ENCODE results near the gene NGRN.

DNA sequence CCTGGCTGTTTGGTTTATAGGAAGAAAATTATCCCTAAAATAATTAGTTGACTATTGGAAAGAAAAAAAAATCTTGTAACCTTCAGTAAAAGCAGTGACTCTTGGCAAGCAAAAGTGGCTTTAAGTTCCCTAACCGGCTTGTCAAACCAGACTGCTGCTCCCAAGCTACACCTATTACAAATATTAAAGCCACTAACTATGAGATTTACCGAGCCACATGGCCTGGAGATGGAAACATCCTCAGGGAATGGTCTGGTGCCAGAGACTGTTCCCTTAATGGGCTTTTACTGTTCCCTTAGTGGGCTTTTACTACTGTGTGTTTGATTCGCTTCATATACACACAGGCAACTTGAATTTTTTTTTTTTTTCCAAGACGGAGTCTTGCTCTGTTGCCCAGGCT, 50.7 kb downstream of the NGRN start:
- TF ChIP-seq, protein P1, sequence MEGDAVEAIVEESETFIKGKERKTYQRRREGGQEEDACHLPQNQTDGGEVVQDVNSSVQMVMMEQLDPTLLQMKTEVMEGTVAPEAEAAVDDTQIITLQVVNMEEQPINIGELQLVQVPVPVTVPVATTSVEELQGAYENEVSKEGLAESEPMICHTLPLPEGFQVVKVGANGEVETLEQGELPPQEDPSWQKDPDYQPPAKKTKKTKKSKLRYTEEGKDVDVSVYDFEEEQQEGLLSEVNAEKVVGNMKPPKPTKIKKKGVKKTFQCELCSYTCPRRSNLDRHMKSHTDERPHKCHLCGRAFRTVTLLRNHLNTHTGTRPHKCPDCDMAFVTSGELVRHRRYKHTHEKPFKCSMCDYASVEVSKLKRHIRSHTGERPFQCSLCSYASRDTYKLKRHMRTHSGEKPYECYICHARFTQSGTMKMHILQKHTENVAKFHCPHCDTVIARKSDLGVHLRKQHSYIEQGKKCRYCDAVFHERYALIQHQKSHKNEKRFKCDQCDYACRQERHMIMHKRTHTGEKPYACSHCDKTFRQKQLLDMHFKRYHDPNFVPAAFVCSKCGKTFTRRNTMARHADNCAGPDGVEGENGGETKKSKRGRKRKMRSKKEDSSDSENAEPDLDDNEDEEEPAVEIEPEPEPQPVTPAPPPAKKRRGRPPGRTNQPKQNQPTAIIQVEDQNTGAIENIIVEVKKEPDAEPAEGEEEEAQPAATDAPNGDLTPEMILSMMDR (conservative IDR thresholded peaks at IDR 0.05; ENCODE audit: low read length): no peak
- TF ChIP-seq EZH2phosphoT487 (IDR thresholded peaks at IDR 0.05; ENCODE audit: borderline replicate concordance, low read depth, low read length): no peak

Measured in OCI-LY7 (cell line).